Kidney epithelial cell (primary cell): ENCODE measurements around the gene BCAR3. TPM values are rescaled to one million over a fixed set of nuclear protein-coding genes. Genes with fewer than 3 reads are reported as not detected.

Experiments
- DNase-seq: peaks from one replicate; pipeline ENCODE4 v3.0.0-alpha.2; 2010; ENCODE audit warnings: low read depth
- H3K27me3 ChIP-seq: 2 replicates; pipeline ENCODE4 v1.6.0; 2011; ENCODE audit warnings: low read length; ENCODE audit not compliant: control insufficient read depth, insufficient read depth
- H3K36me3 ChIP-seq: 2 replicates; pipeline ENCODE4 v1.5.1; 2011; ENCODE audit warnings: low read length; ENCODE audit not compliant: control insufficient read depth, insufficient read depth
- H3K4me3 ChIP-seq: 2 replicates; pipeline ENCODE4 v1.5.1; 2011; ENCODE audit warnings: low read depth, mild to moderate bottlenecking, control low read depth, low read length
- CTCF ChIP-seq: IDR thresholded peaks from 2 replicates; pipeline ENCODE4 v1.5.1; 2011; ENCODE audit warnings: mild to moderate bottlenecking, moderate library complexity, low read length, control low read depth, inconsistent platforms; ENCODE audit not compliant: insufficient read depth, poor library complexity, severe bottlenecking
- total RNA-seq: library from RNA; depleted of rRNA; stranded (reverse); fragments of >200 nt; gene quantifications from 2 replicates; pipeline ENCODE4 v1.2.3, GENCODE V29; 2015

Gene BCAR3
- total RNA-seq, 1 donor from 2014 or later, result 93.3 TPM

- Histone ChIP-seq H3K27me3 (no peaks in the 10 kb centered on the region), H3K36me3 (no peaks in the 10 kb centered on the region), H3K4me3 (peak overlapping the region; percentile 74)
- no peak for DNase-seq
- no peak for TF ChIP-seq CTCF
Observed at GRCh38 chr1:93681989-93682412, 364 bp upstream of the BCAR3 start.

GRCh38 chr1:93680420-93681100, 1.1 kb downstream of the BCAR3 start:
- TF ChIP-seq CTCF, result peak; percentile 66
- Histone ChIP-seq H3K27me3 (no peaks in the 10 kb centered on the region), H3K36me3 (no peaks in the 10 kb centered on the region), H3K4me3 (peak overlapping the region; percentile 74)
- DNase-seq, result no peak

- H3K27me3 ChIP-seq, result no peaks in the 10 kb centered on the region
- no peak for TF ChIP-seq CTCF
- no peak for DNase-seq
- H3K36me3 ChIP-seq, result no peaks in the 10 kb centered on the region
- H3K4me3 ChIP-seq, result peak overlapping the region; percentile 74
Observed at GRCh38 chr1:93680076-93680419, 1.6 kb downstream of the BCAR3 start.

GRCh38 chr1:93679546-93679945, 2.1 kb downstream of the BCAR3 start:
- no peaks in the 10 kb centered on the region for H3K36me3 ChIP-seq
- H3K4me3 ChIP-seq, result no peak overlapping the region
- H3K27me3 ChIP-seq, result no peaks in the 10 kb centered on the region
- TF ChIP-seq CTCF, result no peak
- DNase-seq, result no peak

- H3K36me3 ChIP-seq, result no peaks in the 10 kb centered on the region
- no peak overlapping the region for H3K4me3 ChIP-seq
- no peak for DNase-seq
- H3K27me3 ChIP-seq, result no peaks in the 10 kb centered on the region
- TF ChIP-seq CTCF, result no peak
Observed at GRCh38 chr1:93678946-93679480, 2.6 kb downstream of the BCAR3 start.

- Histone ChIP-seq H3K27me3 (no peaks in the 10 kb centered on the region), H3K36me3 (no peaks in the 10 kb centered on the region), H3K4me3 (no peak overlapping the region)
- no peak for TF ChIP-seq CTCF
- DNase-seq, result no peak
Observed at GRCh38 chr1:93678491-93678890, 3.1 kb downstream of the BCAR3 start.
